ENCODE measurements around the gene PKIG. TPM values are rescaled to one million over a fixed set of nuclear protein-coding genes. Genes with fewer than 3 reads are reported as not detected.
"Not testable (repeated sequence)": the region's sequence is repeated elsewhere in the genome, so short reads cannot be mapped to it uniquely, and the experiment has no call there.

PKIG gene
- total and polyA plus RNA-seq, 2 donors (not counting 3 experiments of a cell fraction or from before 2014, with no cell fraction given), result 135 to 167 TPM

- peaks cover 13% of the 10 kb centered on the region in 2 experiments for H3K36me3 ChIP-seq (ENCODE audit: control insufficient read depth in 2 of 2, extremely low read depth in 1 of 2, insufficient read depth in 2 of 2, low read length in 2 of 2)
- dilution Hi-C loops (cut with MboI; ENCODE audit: extremely low pct_ligation_motif_present, low sequenced_read_pairs), result no loop called here
- H3K27me3 ChIP-seq (ENCODE audit: control insufficient read depth in 2 of 2, insufficient read depth in 2 of 2, low read length in 2 of 2), result no peaks in the 10 kb centered on the region
- no peak overlapping the region for H2AFZ ChIP-seq (ENCODE audit: low read depth, low read length)
- FAIRE-seq, result no peak
- ChIA-PET CTCF (interaction anchor here (1.0 to 4.4 kb wide), 5 partner anchors 11 to 56 kb away, joined by 3 to 17 read pairs (median 13); no protein-coding TSS in a partner anchor), POLR2A (interaction anchor here (2.4 kb wide), 1 partner anchor 11 kb away, joined by 7 read pairs; no protein-coding TSS in a partner anchor)
- H3K4me2 ChIP-seq (ENCODE audit: insufficient read depth, low read length), result peak overlapping the region; percentile 20
- H3K9me1 ChIP-seq (replicated peaks; ENCODE audit: control insufficient read depth, extremely low read depth, insufficient read depth, low read length), result no peaks in the 10 kb centered on the region
- intact Hi-C loops (cut with micrococcal nuclease), result no loop called here
- H3K4me3 ChIP-seq (replicated peaks in 1 of 3; ENCODE audit: insufficient read depth in 1 of 3, low read depth in 1 of 3, low read length in 3 of 3), result no peak overlapping the region
- H3K9me3 ChIP-seq (replicated peaks; ENCODE audit: control insufficient read depth, insufficient read depth, low read length), result no peaks in the 10 kb centered on the region
- peaks cover 64% of the 10 kb centered on the region for H3K4me1 ChIP-seq (ENCODE audit: control insufficient read depth, extremely low read depth, insufficient read depth, low read length)
- H3K27ac ChIP-seq (ENCODE audit: insufficient read depth, low read depth, low read length), result no peak overlapping the region
- DNase-seq (ENCODE audit: low read depth, low spot score), result peak; percentile 50
- no peaks in the 10 kb centered on the region for H4K20me1 ChIP-seq (replicated peaks; ENCODE audit: control insufficient read depth, extremely low read depth, insufficient read depth, low read length)
- TF ChIP-seq CTCF (IDR thresholded peaks at IDR 0.05; ENCODE audit: extremely low read depth in 1 of 2, insufficient read depth in 1 of 2, low read depth in 1 of 2, low read length in 2 of 2), result no peak
- H3K79me2 ChIP-seq (ENCODE audit: control insufficient read depth, insufficient read depth, low read length), result peaks cover 83% of the 10 kb centered on the region
- H3K9ac ChIP-seq (replicated peaks; ENCODE audit: extremely low read depth, insufficient read depth, low read length), result no peak overlapping the region
- no TSS peak for BruUV-seq (replicated peaks)
These were observed 4.9 kb downstream of the PKIG start for GRCh38 chr20:44587035-44587980.

- H3K4me2 ChIP-seq (ENCODE audit: insufficient read depth, low read length); H3K9ac ChIP-seq (replicated peaks; ENCODE audit: extremely low read depth, insufficient read depth, low read length); H3K27ac ChIP-seq (ENCODE audit: insufficient read depth, low read depth, low read length); DNase-seq (ENCODE audit: low read depth, low spot score); POLR2A ChIA-PET; BruUV-seq (replicated peaks); H3K9me3 ChIP-seq (replicated peaks; ENCODE audit: control insufficient read depth, insufficient read depth, low read length); FAIRE-seq; H4K20me1 ChIP-seq (replicated peaks; ENCODE audit: control insufficient read depth, extremely low read depth, insufficient read depth, low read length); H3K9me1 ChIP-seq (replicated peaks; ENCODE audit: control insufficient read depth, extremely low read depth, insufficient read depth, low read length); H3K27me3 ChIP-seq (ENCODE audit: control insufficient read depth in 2 of 2, insufficient read depth in 2 of 2, low read length in 2 of 2); dilution Hi-C loops (cut with MboI; ENCODE audit: extremely low pct_ligation_motif_present, low sequenced_read_pairs); H2AFZ ChIP-seq (ENCODE audit: low read depth, low read length); H3K4me3 ChIP-seq (replicated peaks in 1 of 3; ENCODE audit: insufficient read depth in 1 of 3, low read depth in 1 of 3, low read length in 3 of 3); intact Hi-C loops (cut with micrococcal nuclease): not testable (repeated sequence)
- Histone ChIP-seq H3K79me2 (ENCODE audit: control insufficient read depth, insufficient read depth, low read length) (peaks cover 82% of the 10 kb centered on the region), H3K36me3 (ENCODE audit: control insufficient read depth in 2 of 2, extremely low read depth in 1 of 2, insufficient read depth in 2 of 2, low read length in 2 of 2) (peaks cover 13 to 16% of the 10 kb centered on the region in 2 experiments), H3K4me1 (ENCODE audit: control insufficient read depth, extremely low read depth, insufficient read depth, low read length) (peaks cover 61% of the 10 kb centered on the region)
- CTCF ChIA-PET, result interaction anchor here (1.0 to 4.4 kb wide), 3 partner anchors 10 to 15 kb away, joined by 3 to 17 read pairs (median 13); no protein-coding TSS in a partner anchor
These were observed 5.9 kb downstream of the PKIG start for GRCh38 chr20:44588321-44588720.
